WI38 (cell line): ENCODE data around the gene EVPL.

Experiments used
- H3K4me3 ChIP-seq: 2 replicates; pipeline ENCODE4 v1.5.1; 2011; ENCODE audit warnings: low read depth, mild to moderate bottlenecking, control low read depth, low read length
- TF ChIP-seq, protein P1 (sequence below): IDR thresholded peaks from 2 replicates; pipeline ENCODE4 v1.5.1; 2012; ENCODE audit warnings: low read depth, mild to moderate bottlenecking, control low read depth, low read length

Gene EVPL

DNA sequence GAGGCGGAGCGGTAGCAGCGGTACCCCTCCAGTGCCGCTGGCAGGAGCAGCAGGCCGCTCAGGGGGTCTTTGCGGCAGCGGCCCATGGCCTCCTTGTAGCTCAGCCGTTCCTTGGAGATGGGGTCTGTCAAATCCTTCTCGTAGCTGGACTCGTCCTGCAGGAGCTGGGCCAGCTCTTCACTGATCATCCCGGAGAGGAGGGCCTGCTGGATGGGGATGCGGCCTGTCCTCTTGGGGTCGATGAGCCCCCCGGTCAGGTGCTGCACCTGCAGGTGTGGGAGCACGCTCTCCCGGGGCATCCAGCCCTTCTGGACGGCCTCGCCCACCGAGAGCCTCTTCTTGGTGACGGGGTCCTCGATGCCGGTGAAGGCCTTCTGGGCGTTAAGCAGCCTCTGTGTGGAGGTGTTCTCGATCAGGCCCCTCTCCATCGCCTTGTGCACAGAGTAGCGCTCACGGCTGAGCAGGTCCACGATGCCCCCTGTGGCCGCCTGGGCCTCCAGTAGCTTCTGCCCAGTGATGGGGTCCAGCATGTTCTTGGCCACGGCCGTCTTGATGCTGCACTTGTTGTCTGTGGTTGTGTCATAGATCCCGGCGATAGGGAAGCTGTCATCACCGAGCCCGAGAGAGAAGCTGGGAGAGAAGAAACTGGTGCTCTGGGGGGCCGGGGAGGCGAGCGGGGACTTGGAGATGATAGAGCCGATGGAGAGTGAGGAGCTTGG, 19.8 kb downstream of the EVPL start:
- TF ChIP-seq, protein P1, sequence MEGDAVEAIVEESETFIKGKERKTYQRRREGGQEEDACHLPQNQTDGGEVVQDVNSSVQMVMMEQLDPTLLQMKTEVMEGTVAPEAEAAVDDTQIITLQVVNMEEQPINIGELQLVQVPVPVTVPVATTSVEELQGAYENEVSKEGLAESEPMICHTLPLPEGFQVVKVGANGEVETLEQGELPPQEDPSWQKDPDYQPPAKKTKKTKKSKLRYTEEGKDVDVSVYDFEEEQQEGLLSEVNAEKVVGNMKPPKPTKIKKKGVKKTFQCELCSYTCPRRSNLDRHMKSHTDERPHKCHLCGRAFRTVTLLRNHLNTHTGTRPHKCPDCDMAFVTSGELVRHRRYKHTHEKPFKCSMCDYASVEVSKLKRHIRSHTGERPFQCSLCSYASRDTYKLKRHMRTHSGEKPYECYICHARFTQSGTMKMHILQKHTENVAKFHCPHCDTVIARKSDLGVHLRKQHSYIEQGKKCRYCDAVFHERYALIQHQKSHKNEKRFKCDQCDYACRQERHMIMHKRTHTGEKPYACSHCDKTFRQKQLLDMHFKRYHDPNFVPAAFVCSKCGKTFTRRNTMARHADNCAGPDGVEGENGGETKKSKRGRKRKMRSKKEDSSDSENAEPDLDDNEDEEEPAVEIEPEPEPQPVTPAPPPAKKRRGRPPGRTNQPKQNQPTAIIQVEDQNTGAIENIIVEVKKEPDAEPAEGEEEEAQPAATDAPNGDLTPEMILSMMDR: no peak

DNA sequence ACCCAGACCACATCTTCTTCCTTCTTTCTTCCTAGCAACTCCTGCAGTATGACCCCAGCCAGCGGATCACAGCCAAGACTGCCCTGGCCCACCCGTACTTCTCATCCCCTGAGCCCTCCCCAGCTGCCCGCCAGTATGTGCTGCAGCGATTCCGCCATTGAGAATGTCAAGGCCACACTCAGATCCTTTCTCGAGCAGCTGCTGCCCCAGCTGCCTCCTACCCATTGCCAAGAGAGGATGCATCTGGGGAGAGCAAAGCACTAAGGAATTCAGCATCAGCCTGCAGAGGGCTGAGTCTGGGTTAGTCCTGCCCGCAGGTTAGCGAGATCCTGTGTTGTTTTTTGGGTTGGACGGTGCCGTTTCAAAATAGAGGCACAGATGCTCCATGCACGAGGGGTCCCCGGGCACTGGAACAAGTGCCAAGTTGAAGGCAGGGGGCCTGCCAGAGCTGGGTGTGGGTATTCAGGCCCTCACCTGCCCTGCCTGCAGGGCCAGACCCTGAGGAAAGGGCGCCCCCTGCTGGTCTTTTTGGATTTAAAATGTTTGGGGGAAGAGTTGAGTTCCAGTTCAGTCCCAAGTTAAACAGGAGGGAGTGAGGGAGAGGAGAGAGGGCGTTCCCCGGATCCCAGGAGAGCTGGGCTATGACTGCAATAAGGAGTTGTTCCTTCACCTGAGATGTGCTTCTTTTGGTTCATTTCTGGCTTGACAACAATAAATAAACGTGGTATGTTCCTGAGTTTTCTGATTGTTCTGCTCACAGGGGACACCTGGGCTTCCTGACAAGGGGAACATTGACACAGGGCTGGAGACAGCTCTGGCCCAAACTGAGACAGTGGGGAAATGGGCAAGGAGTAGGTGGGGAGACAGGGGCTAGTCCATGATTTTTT, 21.6 kb downstream of the EVPL start:
- H3K4me3 ChIP-seq: no peak overlapping the region
- TF ChIP-seq, protein P1: peak; percentile 69

More for the DNA sequence above, 19.8 kb downstream of the EVPL start:
- no peak overlapping the region for H3K4me3 ChIP-seq

DNA sequence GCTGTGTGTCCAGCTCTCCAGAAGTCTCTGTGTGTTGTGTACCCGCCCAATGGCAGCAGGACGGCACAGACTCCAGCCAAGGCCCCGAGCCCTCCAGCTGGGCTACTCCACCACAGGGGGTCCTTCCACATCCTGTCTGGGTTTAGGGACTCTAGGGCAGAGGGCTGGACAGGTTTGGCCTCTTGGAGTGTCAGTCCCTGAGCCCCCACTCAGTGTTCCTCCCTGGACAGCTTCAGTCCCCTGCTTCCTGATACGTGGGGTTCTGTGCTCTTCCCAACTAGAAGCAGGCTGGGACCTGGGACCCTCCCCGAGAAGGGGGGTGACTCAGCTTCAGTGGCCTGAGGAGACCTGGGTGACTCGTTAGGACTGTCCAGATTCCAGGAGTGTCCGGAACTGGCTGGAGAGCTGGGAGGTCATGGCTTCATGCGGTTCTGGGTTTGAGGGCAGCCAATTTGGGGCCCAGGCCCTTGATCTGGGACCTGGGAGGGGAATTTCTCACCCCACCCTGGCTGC, 22.3 kb downstream of the EVPL start:
- H3K4me3 ChIP-seq: no peak overlapping the region
- TF ChIP-seq, protein P1: no peak

DNA sequence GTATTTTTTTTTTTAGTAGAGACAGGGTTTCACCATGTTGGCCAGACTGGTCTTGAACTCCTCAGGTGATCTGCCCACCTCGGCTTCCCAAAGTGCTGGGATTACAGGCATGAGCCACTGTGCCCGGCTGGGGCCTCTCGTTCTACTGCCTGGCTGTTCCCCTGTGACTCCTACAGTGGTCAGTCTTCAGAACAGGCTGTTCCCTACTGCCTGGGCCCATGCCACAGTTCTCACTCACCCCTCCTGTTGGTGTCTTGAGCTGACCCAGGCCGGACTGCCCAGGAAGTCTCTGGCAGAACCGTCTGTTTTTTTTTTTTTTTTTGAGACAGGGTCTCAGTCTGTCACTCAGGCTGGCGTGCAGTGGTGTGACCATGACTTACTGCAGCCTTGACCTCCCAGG, 23.2 kb downstream of the EVPL start:
- H3K4me3 ChIP-seq: no peak overlapping the region
- TF ChIP-seq, protein P1: no peak

DNA sequence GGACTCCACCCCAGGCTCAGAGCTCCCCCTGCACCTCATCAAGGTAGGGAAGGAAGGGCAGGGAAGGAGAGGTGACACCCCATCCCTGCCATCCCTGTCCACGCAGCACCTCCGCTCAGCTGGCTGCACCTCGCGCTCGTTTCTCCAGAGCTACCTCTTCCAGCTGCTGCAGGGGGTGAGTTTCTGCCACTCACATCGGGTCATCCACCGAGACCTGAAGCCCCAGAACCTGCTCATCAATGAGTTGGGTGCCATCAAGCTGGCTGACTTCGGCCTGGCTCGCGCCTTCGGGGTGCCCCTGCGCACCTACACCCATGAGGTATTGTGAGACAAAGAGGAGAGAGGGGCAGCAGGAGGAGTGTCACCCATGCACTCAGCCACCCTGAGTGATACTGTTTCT, 25.0 kb downstream of the EVPL start:
- H3K4me3 ChIP-seq: no peak overlapping the region
- TF ChIP-seq, protein P1: no peak

DNA sequence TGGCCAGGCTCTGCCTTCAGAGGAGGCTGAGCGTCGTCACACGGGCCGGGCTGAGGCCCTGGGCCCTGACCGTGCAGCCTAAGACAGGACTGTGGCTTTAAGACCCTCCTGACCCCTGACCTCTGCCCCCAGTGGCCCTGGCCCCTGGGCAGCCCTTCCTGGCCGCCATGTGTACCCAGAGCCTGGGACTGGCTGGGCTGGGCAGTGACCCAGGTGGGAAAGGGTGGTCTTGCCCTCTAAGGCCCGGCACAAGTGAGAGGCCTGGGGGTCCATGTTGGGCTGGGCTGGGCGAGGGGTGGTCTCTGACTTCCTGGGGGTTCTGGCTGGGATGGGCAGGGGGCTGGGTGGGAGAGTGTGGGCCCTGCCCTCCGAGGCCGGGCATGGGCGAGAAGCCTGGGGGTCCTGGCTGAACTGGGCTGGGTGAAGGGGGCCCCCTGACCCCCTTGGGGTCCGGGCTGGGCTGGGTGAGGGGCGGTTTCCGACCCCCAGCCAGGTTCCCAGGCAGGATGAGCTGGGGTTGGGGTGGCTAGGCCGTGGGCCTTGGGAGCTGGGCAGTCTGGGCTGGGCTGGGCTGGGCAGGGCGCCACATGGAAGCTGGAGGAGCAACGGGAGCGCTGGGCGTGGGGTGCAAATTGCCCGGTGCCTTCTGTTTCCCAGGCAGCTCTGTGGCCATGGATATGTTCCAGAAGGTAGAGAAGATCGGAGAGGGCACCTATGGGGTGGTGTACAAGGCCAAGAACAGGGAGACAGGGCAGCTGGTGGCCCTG, 26.2 kb downstream of the EVPL start, which contains the start of gene CDK3:
CDK3 (plus strand) TSS at position 101 of the 767 bp plus-strand sequence; CDS start at position 672, 571 bp downstream.
- TF ChIP-seq, protein P1: no peak
- H3K4me3 ChIP-seq: no peak within 1 kb of the TSS
